ENCODE data around the gene ERLIN1. TPM values are rescaled to one million over a fixed set of nuclear protein-coding genes. Genes with fewer than 3 reads are reported as not detected.

ERLIN1 gene
- total RNA-seq, 2 donors from 2014 or later, result 15.1 to 17.8 TPM

GRCh38 chr10:100163704-100164621, 21.9 kb downstream of the ERLIN1 start:
- Mint-ChIP-seq H3K9me3 (no peaks in the 10 kb centered on the region), H3K27me3 (ENCODE audit: low read depth) (no peaks in the 10 kb centered on the region), H3K4me3 (peak overlapping the region in 1 of 2 donors; percentile 24), H3K36me3 (ENCODE audit: insufficient read depth in 2 of 2) (peaks cover 7 to 13% of the 10 kb centered on the region in 2 donors), H3K4me1 (ENCODE audit: low read depth) (peaks cover 38% of the 10 kb centered on the region), H3K27ac (peak overlapping the region; percentile 68)
- DNase-seq, result no peak
- ATAC-seq (replicated peaks in 1 of 2), result peak in 1 of 2 donors; percentile 60

GRCh38 chr10:100162696-100163095, 23.1 kb downstream of the ERLIN1 start:
- Mint-ChIP-seq H3K4me3 (no peak overlapping the region), H3K4me1 (ENCODE audit: low read depth) (peaks cover 38% of the 10 kb centered on the region), H3K9me3 (no peaks in the 10 kb centered on the region), H3K27ac (peak overlapping the region; percentile 55), H3K27me3 (ENCODE audit: low read depth) (no peaks in the 10 kb centered on the region), H3K36me3 (ENCODE audit: insufficient read depth in 2 of 2) (peaks cover 7 to 23% of the 10 kb centered on the region in 2 donors)
- ATAC-seq (replicated peaks in 1 of 2) (no peak), DNase-seq (no peak)

- Mint-ChIP-seq H3K36me3 (ENCODE audit: insufficient read depth in 2 of 2) (peaks cover 19 to 48% of the 10 kb centered on the region in 2 donors), H3K4me3 (no peak overlapping the region), H3K27me3 (ENCODE audit: low read depth) (no peaks in the 10 kb centered on the region), H3K9me3 (no peaks in the 10 kb centered on the region), H3K27ac (peak overlapping the region; percentile 67), H3K4me1 (ENCODE audit: low read depth) (peaks cover 43% of the 10 kb centered on the region)
- no peak for DNase-seq
- ATAC-seq (replicated peaks in 1 of 2), result no peak
Observed at GRCh38 chr10:100158044-100158805, 27.6 kb downstream of the ERLIN1 start.

GRCh38 chr10:100157156-100157555, 28.7 kb downstream of the ERLIN1 start:
- H3K4me3 Mint-ChIP-seq, result no peak overlapping the region
- ATAC-seq (replicated peaks in 1 of 2), result no peak
- H3K27ac Mint-ChIP-seq, result no peak overlapping the region
- no peaks in the 10 kb centered on the region for H3K27me3 Mint-ChIP-seq (ENCODE audit: low read depth)
- peaks cover 40% of the 10 kb centered on the region for H3K4me1 Mint-ChIP-seq (ENCODE audit: low read depth)
- DNase-seq, result no peak
- H3K9me3 Mint-ChIP-seq, result no peaks in the 10 kb centered on the region
- peaks cover 18 to 47% of the 10 kb centered on the region in 2 donors for H3K36me3 Mint-ChIP-seq (ENCODE audit: insufficient read depth in 2 of 2)

- H3K4me3 Mint-ChIP-seq, result peak overlapping the region in 1 of 2 donors; percentile 65
- no peaks in the 10 kb centered on the region for H3K27me3 Mint-ChIP-seq (ENCODE audit: low read depth)
- no peaks in the 10 kb centered on the region for H3K9me3 Mint-ChIP-seq
- DNase-seq, result no peak
- no peak for ATAC-seq (replicated peaks in 1 of 2)
- H3K27ac Mint-ChIP-seq, result peak overlapping the region; percentile 33
- peaks cover 40% of the 10 kb centered on the region for H3K4me1 Mint-ChIP-seq (ENCODE audit: low read depth)
- peaks cover 17 to 44% of the 10 kb centered on the region in 2 donors for H3K36me3 Mint-ChIP-seq (ENCODE audit: insufficient read depth in 2 of 2)
Observed at GRCh38 chr10:100155936-100156335, 29.9 kb downstream of the ERLIN1 start.

- ATAC-seq (replicated peaks in 1 of 2), result no peak
- H3K27me3 Mint-ChIP-seq (ENCODE audit: low read depth), result no peaks in the 10 kb centered on the region
- H3K27ac Mint-ChIP-seq, result peak overlapping the region; percentile 69
- no peaks in the 10 kb centered on the region for H3K9me3 Mint-ChIP-seq
- no peak overlapping the region for H3K4me3 Mint-ChIP-seq
- peaks cover 46% of the 10 kb centered on the region for H3K4me1 Mint-ChIP-seq (ENCODE audit: low read depth)
- peaks cover 17 to 46% of the 10 kb centered on the region in 2 donors for H3K36me3 Mint-ChIP-seq (ENCODE audit: insufficient read depth in 2 of 2)
- no peak for DNase-seq
Observed at GRCh38 chr10:100154666-100155065, 31.2 kb downstream of the ERLIN1 start.

- no peak overlapping the region for H3K4me3 Mint-ChIP-seq
- ATAC-seq (replicated peaks in 1 of 2) (peak in 1 of 2 donors; percentile 20), DNase-seq (no peak)
- H3K9me3 Mint-ChIP-seq, result no peaks in the 10 kb centered on the region
- H3K4me1 Mint-ChIP-seq (ENCODE audit: low read depth), result peaks cover 51% of the 10 kb centered on the region
- H3K27me3 Mint-ChIP-seq (ENCODE audit: low read depth), result no peaks in the 10 kb centered on the region
- peak overlapping the region; percentile 25 for H3K27ac Mint-ChIP-seq
- peaks cover 18 to 39% of the 10 kb centered on the region in 2 donors for H3K36me3 Mint-ChIP-seq (ENCODE audit: insufficient read depth in 2 of 2)
Observed at GRCh38 chr10:100153239-100153825, 32.5 kb downstream of the ERLIN1 start.

GRCh38 chr10:100151723-100152300, 34.0 kb downstream of the ERLIN1 start:
- no peaks in the 10 kb centered on the region for H3K9me3 Mint-ChIP-seq
- H3K4me3 Mint-ChIP-seq, result no peak overlapping the region
- DNase-seq, result no peak
- ATAC-seq (replicated peaks in 1 of 2), result no peak
- H3K27me3 Mint-ChIP-seq (ENCODE audit: low read depth), result peaks cover 8% of the 10 kb centered on the region
- peaks cover 17 to 34% of the 10 kb centered on the region in 2 donors for H3K36me3 Mint-ChIP-seq (ENCODE audit: insufficient read depth in 2 of 2)
- no peak overlapping the region for H3K27ac Mint-ChIP-seq
- H3K4me1 Mint-ChIP-seq (ENCODE audit: low read depth), result peaks cover 45% of the 10 kb centered on the region

GRCh38 chr10:100148353-100149211, 37.2 kb downstream of the ERLIN1 start:
- Mint-ChIP-seq H3K27ac (peak overlapping the region; percentile 14), H3K9me3 (no peaks in the 10 kb centered on the region), H3K4me3 (peak overlapping the region; percentile 28 to 31), H3K36me3 (ENCODE audit: insufficient read depth in 2 of 2) (peaks cover 7 to 12% of the 10 kb centered on the region in 2 donors), H3K4me1 (ENCODE audit: low read depth) (peaks cover 28% of the 10 kb centered on the region), H3K27me3 (ENCODE audit: low read depth) (peaks cover 19% of the 10 kb centered on the region)
- peak; percentile 33 to 34 for DNase-seq
- peak; percentile 95 to 96 for ATAC-seq (replicated peaks in 1 of 2)

- Mint-ChIP-seq H3K9me3 (no peaks in the 10 kb centered on the region), H3K27ac (no peak overlapping the region), H3K4me1 (ENCODE audit: low read depth) (peaks cover 23% of the 10 kb centered on the region), H3K27me3 (ENCODE audit: low read depth) (peaks cover 19% of the 10 kb centered on the region), H3K36me3 (ENCODE audit: insufficient read depth in 2 of 2) (peaks cover 2 to 4% of the 10 kb centered on the region in 2 donors), H3K4me3 (no peak overlapping the region)
- DNase-seq, result no peak
- ATAC-seq (replicated peaks in 1 of 2), result no peak
Observed at GRCh38 chr10:100146875-100147650, 38.8 kb downstream of the ERLIN1 start.

- Mint-ChIP-seq H3K27ac (no peak overlapping the region), H3K4me3 (no peak overlapping the region), H3K4me1 (ENCODE audit: low read depth) (peaks cover 23% of the 10 kb centered on the region), H3K36me3 (ENCODE audit: insufficient read depth in 2 of 2) (peaks cover 1 to 4% of the 10 kb centered on the region in 2 donors), H3K27me3 (ENCODE audit: low read depth) (peaks cover 25% of the 10 kb centered on the region), H3K9me3 (no peaks in the 10 kb centered on the region)
- no peak for DNase-seq
- no peak for ATAC-seq (replicated peaks in 1 of 2)
Observed at GRCh38 chr10:100146398-100146797, 39.4 kb downstream of the ERLIN1 start.
